OCI-LY1 (cell line): ENCODE results near the gene CEACAM19.

Source experiments
- CTCF ChIP-seq: fragments of 200-600 bp; sonication (generic), shearing (Covaris generic); IDR thresholded peaks from 2 replicates; pipeline ENCODE4 v1.5.1; 2017; ENCODE audit warnings: mild to moderate bottlenecking, antibody characterized with exemption, low read length, moderate library complexity, mixed read lengths
- EZH2 ChIP-seq: fragments of 200-600 bp; sonication (generic), shearing (Covaris generic); IDR thresholded peaks from 2 replicates; pipeline ENCODE4 v1.8.0; 2017; ENCODE audit warnings: borderline replicate concordance, mixed run types, mild to moderate bottlenecking, antibody characterized with exemption, low read length, moderate library complexity, mixed read lengths

GRCh38 chr19:44710483-44710882 lies 39.2 kb downstream of the CEACAM19 start:
- TF ChIP-seq EZH2 (no peak), CTCF (no peak)
